ENCODE results near the gene RHBDD3. TPM values are rescaled to one million over a fixed set of nuclear protein-coding genes. Genes with fewer than 3 reads are reported as not detected.

Gene RHBDD3
- total and polyA plus RNA-seq, 2 of the 4 experiments (the other 2 are of a cell fraction), result 5.7 to 21.5 TPM

GRCh38 chr22:29308148-29308790, 40.5 kb upstream of the RHBDD3 start:
- intact Hi-C loops (cut with micrococcal nuclease) (no loop called here), dilution Hi-C loops (cut with HindIII; ENCODE audit: low sequenced_read_pairs, unreplicated experiment) (no loop called here), in situ Hi-C loops (cut with MboI; ENCODE audit: low sequenced_read_pairs) (no loop called here)
- H4K5ac ChIP-seq (ENCODE audit: low read depth, low read length), result no peak overlapping the region
- no peak overlapping the region for H3K23ac ChIP-seq (ENCODE audit: low read depth, low read length)
- peaks cover 25% of the 10 kb centered on the region for H4K20me1 ChIP-seq (ENCODE audit: insufficient read depth, low read length)
- H4K91ac ChIP-seq (ENCODE audit: insufficient read depth, low read depth, low read length), result no peak overlapping the region
- no peak overlapping the region for H2BK120ac ChIP-seq (ENCODE audit: low read depth, low read length)
- peaks cover 8 to 42% of the 10 kb centered on the region in 2 experiments; a peak in 3 of 4 replicates for H3K79me1 ChIP-seq (ENCODE audit: low read depth in 1 of 2, low read length in 2 of 2)
- no peak overlapping the region; the same call in 1 of the 2 replicates for H3K4me2 ChIP-seq (ENCODE audit: low read depth, low read length)
- CTCF ChIA-PET, result no interaction called here
- H3K9ac ChIP-seq (ENCODE audit: low read depth, low read length), result no peak overlapping the region
- H3K27me3 ChIP-seq (ENCODE audit: control insufficient read depth, insufficient read depth, low read length), result peaks cover 2% of the 10 kb centered on the region; the same call in 1 of the 2 replicates
- POLR2A ChIA-PET (ENCODE audit: unreplicated experiment), result no interaction called here
- no peak overlapping the region for H3K14ac ChIP-seq (replicated peaks; ENCODE audit: low read depth, low read length)
- no peak overlapping the region for H3K27ac ChIP-seq (ENCODE audit: insufficient read depth, low read length)
- no peak overlapping the region for H2AFZ ChIP-seq (replicated peaks; ENCODE audit: low read length, poor library complexity)
- H3K9me1 ChIP-seq (ENCODE audit: insufficient read depth, low read length), result peaks cover 5% of the 10 kb centered on the region; the same call in 1 of the 2 replicates
- peak overlapping the region; percentile 52; the same call in 1 of the 2 replicates for H2AK5ac ChIP-seq (ENCODE audit: low read depth, low read length)
- H3K36me3 ChIP-seq (ENCODE audit: control insufficient read depth, insufficient read depth, low read length), result peaks cover 2% of the 10 kb centered on the region; the same call in 1 of the 2 replicates
- no peak overlapping the region for H3K18ac ChIP-seq (ENCODE audit: low read depth, low read length)
- H3K56ac ChIP-seq (ENCODE audit: extremely low read depth, insufficient read depth, low read length), result no peak overlapping the region
- DNase-seq (no peak), ATAC-seq (ENCODE audit: low read depth) (no peak)
- 86% methylated on average over 29 of the region's 50 CpGs; no CpG with 5 or more reads in 1 of the 2 experiments for WGBS, 2 experiments (ENCODE audit: extremely low coverage in 2 of 2, insufficient read length in 1 of 2)
- no peak overlapping the region for H2BK15ac ChIP-seq (ENCODE audit: low read depth, low read length)
- no peak overlapping the region for H2BK5ac ChIP-seq (ENCODE audit: low read depth, low read length, poor library complexity, severe bottlenecking)
- peaks cover 17% of the 10 kb centered on the region for H3K4me1 ChIP-seq (ENCODE audit: control insufficient read depth, insufficient read depth, low read length)
- no peak overlapping the region for H4K8ac ChIP-seq (ENCODE audit: low read depth in 2 of 2, low read length in 2 of 2)
- H3K4me3 ChIP-seq (ENCODE audit: insufficient read depth, low read depth, low read length), result no peak overlapping the region
- H3K9me3 ChIP-seq (ENCODE audit: control insufficient read depth, insufficient read depth, low read length), result no peaks in the 10 kb centered on the region
- no peak for TF ChIP-seq SMC3 (IDR thresholded peaks at IDR 0.05; ENCODE audit: low read depth, low read length)
- TF ChIP-seq POLR2A (IDR thresholded peaks at IDR 0.05; ENCODE audit: low read depth, low read length), result no peak
- TF ChIP-seq RFX5 (IDR thresholded peaks at IDR 0.05; ENCODE audit: low read depth, low read length), result no peak
- no peak for TF ChIP-seq NFE2L2 (IDR thresholded peaks at IDR 0.05; ENCODE audit: low read depth, low read length)
- no peak for TF ChIP-seq CHD1 (IDR thresholded peaks at IDR 0.05; ENCODE audit: low read depth, low read length)
- no peak for TF ChIP-seq BHLHE40 (IDR thresholded peaks at IDR 0.05; ENCODE audit: low read depth, low read length)
- no peak for TF ChIP-seq CTCF (conservative IDR thresholded peaks at IDR 0.05; ENCODE audit: low read depth, low read length)
- no peak for TF ChIP-seq RCOR1 (IDR thresholded peaks at IDR 0.05; ENCODE audit: insufficient replicate concordance, low read length)
- no peak for TF ChIP-seq USF2 (IDR thresholded peaks at IDR 0.05; ENCODE audit: low read depth, low read length)
- TF ChIP-seq MAFK (IDR thresholded peaks at IDR 0.05; ENCODE audit: low read depth, low read length), result no peak
- no peak for TF ChIP-seq MAZ (IDR thresholded peaks at IDR 0.05; ENCODE audit: borderline replicate concordance, low read depth, low read length)
- no peak for TF ChIP-seq RAD21 (IDR thresholded peaks at IDR 0.05; ENCODE audit: low read length)
- no peak for TF ChIP-seq CEBPB (IDR thresholded peaks at IDR 0.05; ENCODE audit: low read depth, low read length)
- TF ChIP-seq ELK1 (IDR thresholded peaks at IDR 0.05; ENCODE audit: borderline replicate concordance, low read depth, low read length), result no peak
- H3K4ac ChIP-seq (ENCODE audit: low read depth, low read length), result 0 out of 2 replicates have a peak overlapping the region, but pooled peaks have one; percentile 74
- BruUV-seq (replicated peaks), result no TSS peak
- no peak overlapping the region for H2BK20ac ChIP-seq (ENCODE audit: low read depth, low read length)
- peak overlapping the region; percentile 37 for H2AK9ac ChIP-seq (replicated peaks; ENCODE audit: low read depth, low read length, poor library complexity)

Measured in IMR-90 (cell line).